GM19035 (cell line): ENCODE data around the gene SLC43A2.

Experiments
- ATAC-seq: cut with Tn5 transposase; IDR thresholded peaks from one replicate; pipeline ENCODE4 v1.9.1; 2021; ENCODE audit not compliant: unreplicated experiment

The SLC43A2 gene

DNA sequence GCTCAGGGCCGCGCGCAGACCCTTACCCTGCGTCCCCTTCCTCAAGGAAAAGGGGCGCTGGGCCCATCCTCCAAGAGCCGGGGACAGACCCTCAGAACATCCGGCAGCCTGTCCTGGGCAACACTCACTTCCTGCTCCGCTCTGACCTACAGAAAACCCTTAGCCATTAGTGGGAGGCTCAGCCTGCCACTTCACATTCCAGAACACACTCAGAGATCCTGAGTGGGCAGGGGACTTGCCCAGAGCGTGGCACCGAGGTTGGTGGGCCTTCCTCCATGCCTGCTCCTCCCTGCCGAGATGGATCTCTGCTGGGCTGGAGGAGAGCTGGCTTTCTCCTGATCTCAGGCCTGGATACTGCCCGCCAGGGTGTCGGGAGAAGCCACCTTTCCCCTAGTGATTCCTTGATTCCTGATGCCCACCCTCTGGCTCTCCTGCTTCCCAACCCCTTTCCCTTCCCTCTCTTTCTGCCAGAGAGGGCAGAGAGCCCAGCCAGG is 15.4 kb upstream of the SLC43A2 start:
- ATAC-seq: no peak

DNA sequence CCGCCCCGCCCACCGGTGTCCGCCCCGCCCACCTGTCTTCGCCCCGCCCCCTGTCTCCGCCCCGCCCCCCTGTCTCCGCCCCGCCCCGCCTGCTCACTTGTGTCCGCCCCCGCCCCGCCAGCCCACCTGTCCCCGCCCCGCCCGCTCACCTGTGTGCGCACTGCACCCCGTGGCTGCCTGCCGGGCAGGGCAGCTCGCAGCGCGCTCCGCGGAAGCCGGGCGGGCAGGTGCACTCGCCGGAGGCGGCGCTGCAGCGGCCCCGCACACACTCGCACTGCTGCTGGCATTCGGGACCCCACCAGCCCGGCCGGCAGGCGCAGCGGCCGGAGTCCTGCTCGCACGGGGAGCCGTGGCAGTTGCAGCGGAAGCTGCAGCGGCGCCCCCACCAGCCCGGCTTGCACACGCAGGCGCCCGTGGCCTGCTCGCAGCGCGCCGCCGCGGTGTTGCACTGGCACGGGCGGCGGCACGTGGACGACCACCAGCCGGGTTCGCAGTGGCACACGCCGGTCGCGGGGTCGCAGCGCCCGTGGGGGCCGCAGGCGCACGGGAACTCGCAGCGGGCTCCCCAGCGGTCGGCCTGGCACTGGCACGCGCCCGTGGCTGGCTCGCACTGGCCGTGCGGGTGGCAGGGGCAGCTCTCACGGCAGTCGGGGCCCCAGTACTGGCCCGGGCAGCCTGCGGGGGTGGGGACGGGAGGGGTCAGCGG is 14.8 kb upstream of the SLC43A2 start:
- ATAC-seq: no peak

DNA sequence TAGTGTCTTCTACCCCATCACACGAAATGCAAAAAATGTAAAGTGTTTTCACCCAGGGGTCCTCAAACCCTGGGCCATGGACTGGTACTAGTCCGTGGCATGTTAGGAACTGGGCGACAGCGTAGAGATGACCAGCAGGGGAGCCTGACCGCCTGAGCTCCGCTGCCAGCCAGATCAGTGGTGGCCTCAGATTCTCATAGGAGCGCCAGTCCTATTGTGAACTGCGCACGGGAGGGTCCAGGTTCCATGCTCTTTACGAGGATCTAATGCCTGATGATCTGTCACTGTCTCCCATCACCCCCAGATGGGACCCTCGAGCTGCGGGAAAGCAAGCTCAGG is 12.4 kb upstream of the SLC43A2 start:
- ATAC-seq: no peak

DNA sequence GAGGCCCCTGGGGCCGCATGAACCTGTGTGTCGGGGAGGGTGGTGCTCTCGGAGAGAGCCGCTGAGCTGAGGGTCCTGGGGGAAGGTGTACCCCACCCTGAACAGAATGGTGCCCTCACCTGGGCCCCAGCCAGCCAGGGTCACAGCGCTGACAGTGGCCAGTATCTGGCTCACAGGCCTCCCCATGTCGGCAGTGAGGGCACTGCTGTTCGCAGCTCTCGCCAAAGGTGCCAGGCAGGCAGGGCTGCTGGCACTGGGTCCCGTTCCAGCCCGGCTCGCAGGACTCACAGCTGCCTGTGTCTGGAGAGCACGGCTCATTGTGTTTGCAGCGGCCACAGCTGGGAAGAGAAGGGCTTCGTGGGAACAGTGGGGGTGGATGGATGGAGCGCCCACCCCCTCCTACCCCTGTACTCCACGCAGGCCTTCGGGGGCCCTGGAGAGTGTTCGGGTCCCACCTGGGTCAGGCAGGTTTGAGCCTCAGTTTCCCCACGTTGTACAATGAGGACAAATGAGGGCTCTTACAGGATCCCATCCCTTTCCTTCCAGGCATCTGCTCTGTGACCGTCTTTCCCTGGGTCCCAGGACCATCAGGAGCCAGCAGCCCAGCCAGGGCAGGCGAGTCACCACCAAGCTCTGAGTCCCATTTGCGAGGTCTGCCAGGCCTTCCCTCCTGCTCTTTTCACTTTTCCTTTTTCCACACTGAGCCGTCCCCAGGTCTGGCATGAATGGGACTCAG is 11.9 kb upstream of the SLC43A2 start:
- ATAC-seq: no peak

DNA sequence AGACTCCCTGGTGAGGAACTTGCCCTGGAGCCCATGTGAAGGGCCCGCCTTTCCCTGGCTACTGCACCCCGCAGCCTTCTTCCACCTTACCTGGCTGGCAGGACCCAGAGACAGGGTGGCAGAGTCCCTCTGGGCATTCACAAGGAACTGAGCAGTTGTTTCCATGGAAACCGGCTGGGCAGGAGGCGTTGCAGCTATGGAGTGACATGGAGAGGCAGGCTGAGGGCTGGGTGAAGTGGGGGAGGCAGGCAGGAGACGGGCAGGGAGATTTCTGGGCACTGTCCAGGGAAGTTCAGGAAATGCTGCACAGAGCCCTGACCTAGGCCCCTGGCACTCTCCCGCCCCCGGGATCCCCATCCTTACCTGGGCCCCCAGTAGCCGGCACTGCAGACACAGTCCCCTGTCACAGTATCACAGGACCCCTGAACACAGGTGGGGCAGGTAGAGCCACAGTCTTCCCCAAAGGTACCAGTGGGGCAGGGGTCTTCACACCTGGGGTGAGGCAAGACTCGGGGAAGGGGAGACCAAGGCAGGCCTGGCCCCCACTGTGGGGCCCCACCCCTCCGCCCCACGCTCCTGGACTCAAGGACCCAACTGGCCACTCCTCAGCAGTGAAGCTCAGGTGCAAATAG is 11.0 kb upstream of the SLC43A2 start:
- no peak for ATAC-seq

DNA sequence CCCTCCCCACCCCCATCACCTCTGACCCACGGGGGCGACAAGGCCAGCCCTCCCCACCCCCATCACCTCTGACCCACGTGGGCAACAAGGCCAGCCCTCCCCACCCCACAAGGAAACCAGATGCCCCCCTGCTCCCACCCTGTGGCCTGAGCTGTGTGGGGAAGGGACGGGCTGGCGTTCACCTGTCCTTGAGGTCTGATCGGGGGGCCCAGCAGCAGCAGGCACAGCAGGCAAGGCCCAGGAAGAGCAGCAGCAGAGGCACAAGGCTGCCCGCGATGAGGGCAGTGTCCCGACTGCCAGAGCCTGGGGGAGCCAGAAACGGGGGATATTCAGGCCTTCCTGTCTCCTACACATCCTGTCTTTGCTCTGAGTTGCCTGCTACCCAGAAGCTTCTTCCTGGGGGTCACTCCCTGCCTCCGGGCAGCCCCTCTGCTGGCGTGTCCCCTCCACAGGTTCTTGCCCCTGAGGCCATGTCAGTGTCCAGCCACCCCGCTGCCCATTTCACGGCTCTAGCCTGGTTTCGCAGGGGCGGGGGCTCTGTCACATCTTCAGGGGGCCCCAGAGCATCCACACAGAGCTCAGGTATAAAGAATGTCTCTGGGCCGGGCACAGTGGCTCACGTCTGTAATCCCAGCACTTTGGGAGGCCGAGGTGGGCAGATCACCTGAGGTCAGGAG is 10.1 kb upstream of the SLC43A2 start:
- ATAC-seq: no peak

DNA sequence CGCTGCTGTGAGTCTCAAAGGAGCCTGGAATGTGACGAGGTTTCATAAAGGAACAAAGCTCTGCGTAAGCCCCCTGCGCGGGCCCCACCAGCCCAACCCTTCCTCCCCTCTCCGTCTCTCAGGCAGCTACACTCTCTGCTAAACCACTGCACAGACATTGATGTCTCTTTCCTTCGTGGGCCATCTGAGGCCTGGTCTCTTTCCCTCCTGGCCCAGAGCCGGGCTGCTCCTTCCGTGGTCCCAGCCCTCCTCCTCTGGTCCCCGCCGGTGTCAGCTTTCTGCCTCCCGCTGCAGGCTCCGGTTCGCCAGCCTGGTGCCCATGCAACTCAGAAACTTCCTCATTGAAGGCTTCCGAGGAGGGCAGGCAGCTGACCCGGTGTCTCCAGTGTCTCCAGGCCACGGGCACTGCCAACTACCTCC is 9.5 kb upstream of the SLC43A2 start:
- ATAC-seq: no peak

DNA sequence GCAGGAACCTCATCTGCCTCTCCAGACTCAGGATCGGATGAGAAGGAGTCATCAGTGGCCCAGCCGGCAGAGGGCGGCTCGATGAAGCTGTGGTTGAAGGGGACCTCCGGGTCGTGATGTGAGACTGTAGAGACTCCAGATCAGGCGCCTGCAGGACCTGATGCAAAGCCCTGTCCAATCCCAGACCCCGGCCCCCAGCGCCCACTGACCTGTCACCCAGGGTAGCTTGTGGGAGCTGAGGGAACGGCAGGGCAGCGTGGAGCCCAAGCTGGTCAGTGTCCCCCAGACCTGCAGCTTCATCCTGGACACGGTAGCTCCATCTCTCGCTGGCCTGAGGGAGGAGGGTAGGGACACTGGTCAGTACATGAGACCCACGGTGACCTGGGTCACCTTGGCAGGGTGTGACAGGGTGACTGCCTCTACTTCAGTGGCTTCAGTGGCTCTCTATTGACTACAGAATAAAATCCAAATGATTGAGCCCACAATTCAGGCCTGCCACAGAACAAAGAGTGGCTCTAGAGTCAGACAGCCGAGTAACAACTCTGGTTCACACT is 8.2 kb upstream of the SLC43A2 start:
- no peak for ATAC-seq

DNA sequence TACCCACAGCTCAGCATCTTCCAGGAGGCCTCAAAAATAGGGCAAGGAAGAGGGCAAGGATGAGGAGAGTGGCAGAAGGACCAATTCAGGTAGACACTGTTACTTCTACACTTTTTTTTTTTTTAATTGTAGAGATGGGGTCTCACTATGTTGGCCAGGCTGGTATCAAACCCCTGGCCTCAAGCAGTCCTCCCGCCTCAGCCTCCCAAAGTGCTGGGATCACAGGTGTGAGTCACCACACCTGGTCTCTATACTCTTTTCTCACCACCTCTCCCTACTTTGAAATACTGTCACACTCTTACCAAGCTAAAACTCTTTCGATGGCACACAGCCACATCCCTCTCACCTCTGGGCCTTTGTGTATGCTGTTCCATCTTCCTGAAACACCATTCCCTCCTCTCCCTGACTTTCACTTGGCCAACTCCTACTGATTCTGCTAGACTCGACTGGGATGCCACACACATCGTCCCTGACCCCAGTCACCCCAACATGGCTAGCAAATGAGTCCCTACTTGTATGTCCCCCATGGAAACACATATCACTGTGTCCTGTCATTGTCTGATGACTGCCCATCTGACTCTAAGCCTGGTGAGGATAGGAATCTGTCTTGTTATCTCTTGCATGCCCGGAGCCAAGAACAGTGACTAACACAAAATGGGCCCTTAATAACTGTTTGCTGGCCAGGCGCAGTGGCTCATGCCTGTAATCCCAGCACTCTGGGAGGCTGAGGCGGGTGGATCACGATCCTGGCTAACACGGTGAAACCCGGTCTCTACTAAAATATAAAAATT is 7.2 kb upstream of the SLC43A2 start:
- ATAC-seq: no peak

DNA sequence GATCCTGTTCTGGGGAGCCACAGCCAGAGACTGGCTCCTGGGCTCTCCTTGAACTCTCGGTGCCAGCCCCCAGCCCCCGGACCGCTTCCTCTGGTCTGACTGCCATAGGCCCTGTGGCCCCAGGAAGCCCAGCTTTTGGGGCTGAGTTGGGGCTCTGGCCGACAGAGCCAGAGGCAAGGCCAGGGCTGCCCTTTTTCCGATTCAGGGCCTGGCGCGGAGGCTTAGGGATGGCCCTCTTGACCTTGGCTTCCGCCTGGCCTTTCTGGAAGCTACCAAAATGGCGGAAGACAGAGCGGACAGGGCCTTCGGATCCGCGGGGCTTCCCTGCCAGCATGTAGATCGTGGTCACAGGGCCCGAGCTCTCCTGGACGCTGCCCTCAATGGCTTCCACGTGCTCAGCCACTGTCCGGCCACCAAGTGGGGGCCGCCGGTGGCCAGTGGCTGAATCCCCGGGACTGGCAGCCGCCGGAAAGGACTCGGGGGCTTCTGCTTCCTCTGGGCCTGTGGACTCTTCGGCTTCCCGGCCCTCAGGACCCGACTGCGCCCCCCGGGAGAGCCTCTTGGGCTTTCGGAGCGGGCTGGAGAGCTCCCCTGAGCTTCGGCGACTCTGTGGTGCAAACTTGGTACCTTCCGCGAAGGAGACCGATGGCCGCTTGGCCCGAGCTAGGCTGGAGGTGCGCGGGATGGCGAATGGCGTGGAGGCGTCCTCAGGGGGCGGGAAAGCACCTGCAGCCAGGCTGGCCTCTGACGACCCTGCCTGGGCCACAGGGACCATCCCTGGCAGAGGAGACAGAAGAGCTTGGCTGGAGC is 6.4 kb upstream of the SLC43A2 start:
- ATAC-seq: no peak

DNA sequence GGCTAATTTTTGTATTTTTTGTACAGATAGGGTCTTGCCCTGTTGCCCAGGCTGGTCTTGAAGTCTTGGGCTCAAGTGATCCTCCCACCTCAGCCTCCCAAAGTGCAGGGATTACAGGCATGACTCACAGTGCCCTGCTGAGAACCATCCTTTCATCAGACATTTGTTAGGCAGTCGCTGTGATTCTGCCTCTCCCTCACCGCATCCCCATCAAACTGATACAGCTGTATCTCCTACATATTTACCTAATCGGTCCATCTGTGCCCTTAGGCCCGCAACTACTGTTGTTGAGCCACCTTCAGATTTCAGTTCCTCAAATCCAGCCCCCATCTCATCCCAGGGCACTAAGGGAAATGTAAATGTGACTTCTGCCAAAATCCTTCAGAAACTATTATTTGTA is 2.0 kb upstream of the SLC43A2 start:
- no peak for ATAC-seq

DNA sequence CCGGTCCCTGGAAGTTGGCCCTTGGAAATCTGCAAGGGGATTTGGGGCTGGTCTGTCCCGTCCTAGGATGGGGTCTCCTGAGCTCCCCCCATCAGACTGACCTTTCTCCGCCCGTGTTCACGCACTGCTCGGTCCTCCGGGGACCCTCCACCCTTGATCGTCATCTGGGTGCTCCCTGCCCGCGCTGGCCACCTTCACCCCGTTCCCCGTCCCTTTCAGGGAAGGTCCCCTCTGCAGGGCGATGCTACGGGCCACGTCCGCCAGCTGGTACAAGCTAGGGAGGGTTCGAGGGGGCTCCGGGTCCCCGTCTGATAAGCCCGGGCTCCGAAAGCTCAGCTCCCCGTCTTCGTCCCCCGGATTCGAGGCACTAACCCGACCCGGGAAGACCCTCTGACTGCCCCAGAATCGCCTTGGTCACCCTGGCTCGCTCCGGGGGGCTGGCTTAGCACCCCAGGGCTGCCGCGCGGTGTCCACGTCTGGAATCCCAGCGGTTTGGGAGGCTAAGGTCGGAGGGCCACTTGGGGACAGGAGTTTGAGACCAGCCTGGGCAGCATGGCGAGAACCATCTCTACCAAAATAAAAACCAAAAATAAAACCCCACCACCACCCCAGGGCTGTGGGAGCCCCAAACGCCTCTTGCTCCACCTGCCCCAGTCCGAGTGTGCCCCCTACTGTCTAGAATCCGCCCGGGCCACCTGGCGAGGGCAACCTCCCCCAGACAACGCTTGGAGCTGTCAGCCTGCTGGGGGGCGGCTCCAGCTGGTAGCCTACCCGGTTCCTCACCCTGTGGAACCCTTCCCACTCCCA is 1.1 kb upstream of the SLC43A2 start:
- ATAC-seq: no peak

DNA sequence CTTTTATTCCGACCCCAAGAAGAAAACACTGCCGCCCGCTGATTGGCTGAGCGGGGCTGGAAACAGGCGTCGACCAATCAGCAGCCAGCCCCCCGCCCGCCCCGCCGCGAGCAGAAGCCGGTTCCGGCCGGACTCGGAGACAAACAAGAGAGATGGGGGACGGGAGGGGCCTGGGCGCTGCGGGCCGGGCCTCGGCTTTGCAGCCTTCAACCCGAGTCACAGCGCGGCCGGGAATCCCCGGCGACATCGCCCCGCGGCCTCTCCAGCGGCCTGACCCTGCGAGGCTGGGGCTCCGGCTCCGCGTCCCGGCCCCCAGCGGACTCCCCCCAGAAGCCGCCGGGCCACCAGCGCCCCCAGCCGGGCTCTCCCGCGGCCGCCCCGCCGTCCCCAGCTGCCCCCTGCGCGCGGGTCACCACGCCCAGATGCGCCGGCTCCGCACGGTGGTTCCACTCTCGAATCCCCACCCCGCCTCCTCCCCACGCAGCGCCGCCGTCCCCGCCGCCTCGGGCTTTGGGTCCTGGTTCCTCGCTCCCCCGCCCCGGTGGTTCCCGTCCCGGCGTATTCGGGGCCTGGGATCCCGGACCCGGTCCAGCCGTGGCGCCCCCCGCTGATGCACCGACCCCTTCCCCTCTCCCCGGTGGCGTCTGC is 346 bp upstream of the SLC43A2 start:
- peak; percentile 59 for ATAC-seq

DNA sequence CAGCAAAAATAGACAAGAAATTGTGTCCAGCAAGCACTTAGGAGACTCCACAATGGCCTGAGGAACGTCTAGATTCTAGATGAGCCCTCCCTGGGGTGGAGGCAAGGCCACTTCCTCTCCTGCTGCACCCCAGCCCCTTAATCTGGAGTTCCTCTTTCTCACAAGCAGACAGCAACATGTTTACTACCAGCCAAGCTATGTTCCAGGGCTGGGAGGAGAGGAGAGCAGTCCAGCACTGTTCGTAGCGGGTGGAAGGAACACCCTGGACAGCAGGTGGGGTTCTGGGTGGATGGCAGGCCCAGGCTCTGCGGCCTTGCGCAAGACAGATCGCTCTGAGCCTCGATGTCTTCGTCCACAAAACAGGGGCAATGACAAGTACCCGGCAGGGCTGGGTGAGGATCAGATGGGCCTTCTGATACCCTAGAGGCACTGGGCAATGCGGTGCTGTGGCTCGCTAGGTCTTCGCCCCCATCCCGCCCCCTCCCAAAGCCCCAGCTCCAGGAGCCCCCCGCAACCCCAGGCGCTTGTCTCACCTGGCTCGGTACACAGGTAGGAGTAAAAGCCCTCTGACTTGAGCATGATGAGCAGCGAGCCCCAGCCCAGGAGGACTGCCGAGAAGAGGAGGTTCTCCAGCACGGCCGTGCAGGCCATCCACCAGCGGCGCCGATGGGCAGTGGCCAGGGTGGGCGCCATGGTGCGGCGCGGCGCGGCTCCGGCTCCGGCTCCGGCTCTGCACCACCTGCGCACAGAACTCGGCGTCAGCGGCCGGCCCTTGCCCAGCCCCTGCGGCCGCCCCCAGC is 1.3 kb downstream of the SLC43A2 start:
- ATAC-seq: no peak

DNA sequence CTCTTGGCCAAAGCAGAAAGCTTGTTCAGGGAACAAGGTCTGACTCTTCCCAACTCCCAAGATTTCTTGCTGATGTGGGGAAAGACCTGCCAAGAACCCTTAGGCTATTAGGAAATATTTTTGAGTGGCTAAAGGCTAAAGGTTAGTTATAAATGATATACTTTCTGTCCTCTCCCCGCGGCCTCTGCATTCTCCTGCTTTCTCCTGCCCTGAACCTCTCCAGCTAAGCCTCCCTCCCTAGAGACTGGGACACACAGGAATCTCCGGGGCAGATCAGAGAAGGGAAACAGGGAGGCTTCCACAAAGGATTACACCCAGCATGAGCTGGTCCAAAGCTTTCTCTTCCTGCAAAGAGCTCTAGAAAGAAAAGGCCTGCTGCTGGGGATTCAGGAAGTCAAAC is 2.3 kb downstream of the SLC43A2 start:
- no peak for ATAC-seq

DNA sequence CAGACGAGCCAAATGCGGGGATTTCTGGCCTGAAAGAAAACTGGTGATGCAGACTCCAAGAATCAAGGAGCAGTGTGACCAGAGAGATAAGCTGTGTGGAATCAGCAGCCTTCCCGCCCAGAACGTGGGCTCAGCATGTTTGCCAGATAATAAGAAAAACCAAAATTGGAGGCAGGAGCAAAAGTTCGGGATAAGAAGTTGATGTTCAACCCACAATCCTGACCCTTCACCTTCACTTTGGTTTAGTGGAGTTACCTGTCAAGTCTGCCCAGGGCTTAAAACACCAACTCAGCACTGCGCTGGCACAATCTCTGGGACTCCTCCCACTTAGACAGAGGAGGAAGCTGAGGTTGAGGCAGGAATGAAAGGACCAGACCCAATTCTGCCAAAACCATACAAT is 3.1 kb downstream of the SLC43A2 start:
- no peak for ATAC-seq

DNA sequence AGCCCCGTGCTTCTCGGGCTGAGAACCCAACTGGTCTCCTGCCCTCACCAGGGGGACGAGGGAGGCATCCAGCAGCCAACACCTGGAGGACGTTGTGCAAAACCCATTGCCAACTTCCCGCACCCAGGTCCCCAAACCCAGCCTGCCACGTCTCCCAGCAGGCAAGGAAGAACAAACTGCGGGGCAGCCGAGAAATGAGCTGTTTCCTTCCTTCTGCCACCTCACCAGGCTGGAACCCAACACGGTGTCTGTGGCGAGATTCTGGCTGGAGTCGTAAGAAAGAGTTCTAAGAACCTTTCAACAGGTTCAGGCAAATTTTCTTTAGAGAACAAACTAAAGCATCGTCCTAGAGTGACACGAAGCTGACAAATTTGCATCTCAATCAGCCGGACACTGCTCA is 3.6 kb downstream of the SLC43A2 start:
- no peak for ATAC-seq

DNA sequence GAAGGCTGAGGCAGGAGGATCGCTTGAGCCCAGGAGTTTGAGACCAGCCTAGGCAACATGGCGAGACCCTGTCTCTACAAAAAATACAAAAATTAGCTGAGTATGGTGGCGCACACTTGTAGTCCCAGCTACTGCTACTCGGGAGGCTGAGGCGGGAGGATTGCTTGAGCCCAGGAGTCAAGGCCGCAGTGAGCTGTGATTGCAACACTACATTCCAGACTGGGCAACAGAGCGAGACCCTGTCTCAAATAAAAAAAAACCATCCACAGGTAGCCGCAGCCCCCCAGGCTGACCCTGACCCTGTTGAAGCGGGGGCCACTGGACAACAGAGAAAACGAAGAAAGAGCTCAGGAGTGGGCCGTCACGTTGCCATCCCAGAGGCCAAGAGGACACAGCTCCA is 4.0 kb downstream of the SLC43A2 start:
- ATAC-seq: no peak
